GM18861 (cell line): ENCODE results near the gene SH3BGRL2.
"Not testable (repeated sequence)": the region's sequence is repeated elsewhere in the genome, so short reads cannot be mapped to it uniquely, and the experiment has no call there.

Experiments used
- ATAC-seq: cut with Tn5 transposase; IDR thresholded peaks from one replicate; pipeline ENCODE4 v1.9.1; 2021; ENCODE audit not compliant: unreplicated experiment

Gene SH3BGRL2

DNA sequence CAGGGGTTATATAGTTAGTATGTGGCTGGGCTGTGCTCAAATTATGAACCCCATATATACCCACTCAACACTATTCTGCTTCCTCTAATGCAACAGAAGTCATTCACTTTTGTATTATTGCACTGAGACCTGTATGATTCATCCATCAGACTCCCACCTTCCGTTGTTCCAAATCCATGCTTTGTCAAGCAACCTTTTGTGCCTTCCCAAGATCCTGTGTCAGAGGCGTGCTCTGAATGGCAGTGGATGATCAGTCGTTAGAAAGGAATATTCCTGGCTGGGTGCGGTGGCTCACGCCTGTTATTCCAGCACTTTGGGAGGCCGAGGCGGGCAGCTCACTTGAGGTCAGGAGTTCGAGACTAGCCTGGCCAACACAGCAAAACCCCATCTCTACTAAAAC lies 103.2 kb downstream of the SH3BGRL2 start:
- ATAC-seq: no peak

GRCh38 chr6:79735183-79735582 lies 104.1 kb downstream of the SH3BGRL2 start:
- no peak for ATAC-seq

DNA sequence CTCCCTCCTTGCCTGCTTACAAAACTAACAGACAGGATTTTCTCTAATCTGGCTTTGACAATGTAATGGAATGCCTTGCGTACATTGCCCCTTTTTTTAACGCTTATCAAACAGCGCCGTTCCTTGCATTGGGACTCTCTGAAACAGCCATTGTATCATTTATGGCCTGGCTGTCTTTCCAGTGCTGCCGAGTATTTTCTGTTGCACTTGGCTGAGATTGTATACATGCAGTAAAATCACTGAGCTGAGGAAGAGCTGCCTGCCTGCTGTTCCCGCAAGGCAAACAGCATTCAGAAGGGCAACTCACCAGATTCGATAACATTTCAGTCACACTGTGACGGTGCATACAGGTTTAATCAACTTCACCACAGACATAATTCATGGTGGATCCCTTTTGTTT lies 106.0 kb downstream of the SH3BGRL2 start:
- no peak for ATAC-seq

GRCh38 chr6:79742030-79742429 lies 110.9 kb downstream of the SH3BGRL2 start:
- ATAC-seq: no peak

- not testable (repeated sequence) for ATAC-seq
Observed at GRCh38 chr6:79745282-79745681, 114.2 kb downstream of the SH3BGRL2 start.

DNA sequence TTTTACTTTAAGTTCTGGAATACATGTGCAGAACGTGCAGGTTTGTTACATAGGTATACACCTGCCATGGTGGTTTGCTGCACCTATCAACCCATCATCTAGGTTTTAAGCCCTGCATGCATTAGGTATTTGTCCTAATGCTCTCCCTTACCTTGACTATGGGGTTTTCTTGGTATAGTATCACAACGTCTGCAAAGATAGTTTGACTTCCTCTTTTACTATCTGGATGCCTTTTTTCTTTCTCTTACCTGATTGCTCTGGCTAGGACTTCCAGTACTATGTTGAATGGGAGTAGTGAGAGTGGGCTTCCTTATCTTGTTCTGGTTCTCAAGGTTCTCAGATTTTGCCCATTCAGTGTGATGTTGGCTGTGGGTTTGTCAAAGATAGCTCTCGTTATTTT lies 115.2 kb downstream of the SH3BGRL2 start:
- not testable (repeated sequence) for ATAC-seq

DNA sequence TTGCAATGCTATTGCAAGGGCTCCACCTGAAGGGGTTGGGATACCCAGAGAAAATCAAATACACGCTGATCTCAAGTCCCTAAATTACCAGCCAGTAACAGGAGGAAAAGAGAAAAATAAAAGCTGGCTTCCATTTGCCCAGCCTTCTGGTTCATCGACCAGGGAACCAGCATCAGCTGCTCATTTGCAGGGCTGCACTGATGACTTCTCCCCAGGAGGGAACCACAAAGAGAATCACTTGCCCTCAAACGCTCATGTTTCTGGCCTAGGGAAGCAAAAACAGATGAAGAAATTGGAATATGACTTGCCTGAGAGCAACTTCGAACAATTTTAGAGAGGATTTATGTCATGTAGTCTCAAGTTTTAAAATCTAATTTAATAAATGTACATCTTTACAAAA lies 119.7 kb downstream of the SH3BGRL2 start:
- ATAC-seq: no peak
